ENCODE data around the gene PLN.

The PLN gene

DNA sequence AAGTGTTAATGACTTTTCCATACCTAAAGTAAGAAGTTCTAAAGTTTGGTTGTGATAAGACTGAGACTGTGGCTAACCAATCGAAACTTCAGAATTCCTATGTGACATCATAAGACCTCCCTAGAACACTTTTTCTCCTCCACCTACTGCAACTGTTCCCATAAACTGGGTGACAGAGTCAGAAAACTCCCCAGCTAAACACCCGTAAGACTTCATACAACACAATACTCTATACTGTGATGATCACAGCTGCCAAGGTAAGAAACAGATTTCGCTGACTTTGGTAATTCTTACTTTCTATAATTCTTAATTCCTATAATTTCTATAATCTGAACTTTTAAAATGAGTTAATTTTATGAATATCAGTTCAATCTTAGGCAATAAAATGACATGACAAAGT, at the start of gene PLN:
PLN (plus strand) TSS at position 161 of the 400 bp plus-strand sequence. CDS start 10,626 bp downstream, outside the sequence.
- DNase-seq (ENCODE audit: low read depth in 1 of 2, low spot score in 1 of 2), result no peak
- no peak for TF ChIP-seq JUND (IDR thresholded peaks at IDR 0.05; ENCODE audit: low read depth)
- in situ Hi-C loops (cut with HindIII; ENCODE audit: low pct_unique_long_range_greater_than_20kb, low sequenced_read_pairs), result no loop called here

DNA sequence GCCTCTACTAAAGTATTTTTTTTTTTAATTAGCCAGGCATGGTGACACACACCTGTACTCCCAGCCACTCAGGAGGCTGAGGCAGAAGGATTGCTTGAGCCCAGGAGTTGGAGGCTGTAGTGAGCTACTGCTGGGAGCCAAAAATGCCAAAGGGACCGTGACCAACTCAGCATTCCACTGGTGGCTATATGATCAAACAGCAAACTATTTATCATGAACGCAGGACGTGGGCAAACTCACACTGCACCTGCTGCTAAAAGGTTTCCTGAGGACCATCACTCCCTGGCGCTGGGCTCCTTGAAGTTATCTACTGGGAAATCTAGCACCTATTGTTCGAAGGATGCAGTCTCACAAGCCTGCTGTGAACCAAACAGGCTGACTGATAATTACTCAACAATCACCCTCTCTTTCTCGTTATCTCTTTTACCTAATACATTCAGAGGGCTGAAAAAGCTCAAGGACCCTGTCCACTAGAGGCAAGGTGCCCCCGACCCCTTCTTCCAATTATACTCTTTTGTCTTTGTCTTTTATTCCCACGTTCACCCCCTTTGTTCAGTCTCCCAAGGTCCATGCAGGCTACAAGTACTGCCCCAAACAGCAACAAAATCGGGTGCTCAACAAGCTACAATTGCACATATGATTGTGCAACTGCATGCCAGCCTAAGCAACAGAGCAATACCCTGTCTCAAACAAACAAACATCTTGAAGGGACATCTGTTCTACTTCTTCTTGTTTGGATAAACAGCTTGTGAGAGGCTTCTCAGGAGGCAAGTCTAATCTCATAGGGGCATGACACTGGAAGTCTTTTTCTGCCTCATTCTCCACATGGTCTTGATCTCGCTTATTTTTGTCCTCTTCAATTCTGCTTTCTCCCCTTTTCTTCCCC, 47.7 kb upstream of the PLN start:
- no peak for DNase-seq (ENCODE audit: low read depth in 1 of 2, low spot score in 1 of 2)
- in situ Hi-C loops (cut with HindIII; ENCODE audit: low pct_unique_long_range_greater_than_20kb, low sequenced_read_pairs), result no loop called here
- no peak for TF ChIP-seq JUND (IDR thresholded peaks at IDR 0.05; ENCODE audit: low read depth)

DNA sequence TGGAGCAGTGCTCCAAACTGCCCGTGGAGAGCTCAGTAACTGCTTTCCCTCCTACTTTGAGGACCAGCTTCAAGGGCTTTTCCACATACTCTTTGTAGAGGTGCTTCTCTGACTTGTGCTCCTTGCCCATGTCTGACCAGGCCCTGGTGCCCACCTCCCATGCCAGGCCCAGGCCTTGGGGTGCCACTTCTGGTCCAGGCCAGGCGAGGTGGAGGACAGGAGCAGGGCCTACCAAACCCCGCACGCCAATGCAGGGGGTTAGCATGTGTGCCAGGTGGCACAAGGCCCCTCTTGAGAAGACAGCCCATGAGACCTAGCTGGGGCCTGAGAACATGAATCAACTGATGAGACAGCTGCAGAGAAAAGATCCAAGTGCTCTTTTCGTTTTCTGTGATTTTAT, 47.0 kb upstream of the PLN start:
- DNase-seq (ENCODE audit: low read depth in 1 of 2, low spot score in 1 of 2), result no peak
- no peak for TF ChIP-seq JUND (IDR thresholded peaks at IDR 0.05; ENCODE audit: low read depth)
- in situ Hi-C loops (cut with HindIII; ENCODE audit: low pct_unique_long_range_greater_than_20kb, low sequenced_read_pairs), result no loop called here

DNA sequence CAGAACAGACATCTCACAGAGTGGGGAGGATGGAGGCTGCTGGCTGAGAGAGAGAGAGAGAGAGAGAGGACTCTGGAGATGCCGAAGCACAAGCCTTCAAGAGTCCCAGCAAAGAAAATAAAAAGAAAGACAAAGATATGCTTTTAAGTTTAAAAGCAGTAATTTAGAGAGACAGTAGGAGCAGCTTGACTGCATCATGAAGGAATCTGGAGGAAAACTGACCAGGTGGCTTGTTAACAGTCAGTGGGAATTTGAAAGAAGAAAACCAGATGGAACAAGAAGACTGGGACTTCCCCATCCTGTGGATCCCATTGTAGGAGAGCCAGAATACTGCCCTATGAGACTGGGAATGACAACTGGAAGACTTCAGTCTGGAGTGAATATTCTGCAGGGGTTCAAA, 46.3 kb upstream of the PLN start:
- no peak for DNase-seq (ENCODE audit: low read depth in 1 of 2, low spot score in 1 of 2)
- TF ChIP-seq JUND (IDR thresholded peaks at IDR 0.05; ENCODE audit: low read depth), result no peak
- in situ Hi-C loops (cut with HindIII; ENCODE audit: low pct_unique_long_range_greater_than_20kb, low sequenced_read_pairs), result no loop called here

DNA sequence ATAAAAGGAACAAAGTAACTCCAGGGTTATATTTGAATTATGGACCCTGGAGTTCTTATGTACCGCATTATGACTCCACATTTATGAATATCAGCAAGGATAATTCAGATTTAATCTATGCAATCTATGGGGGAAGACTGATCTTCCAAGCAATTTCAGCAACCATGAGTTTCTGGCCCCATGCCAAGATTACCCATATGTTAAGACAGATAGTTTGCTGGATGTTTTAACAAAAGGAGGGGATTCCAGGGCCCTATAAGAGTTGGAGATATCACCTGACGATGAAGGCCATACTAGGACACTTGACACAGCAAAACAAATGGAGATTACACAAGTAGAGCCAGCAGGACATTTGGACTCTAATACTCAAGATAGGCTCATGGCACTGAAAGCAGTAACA, 45.9 kb upstream of the PLN start:
- in situ Hi-C loops (cut with HindIII; ENCODE audit: low pct_unique_long_range_greater_than_20kb, low sequenced_read_pairs), result no loop called here
- no peak for DNase-seq (ENCODE audit: low read depth in 1 of 2, low spot score in 1 of 2)
- no peak for TF ChIP-seq JUND (IDR thresholded peaks at IDR 0.05; ENCODE audit: low read depth)

DNA sequence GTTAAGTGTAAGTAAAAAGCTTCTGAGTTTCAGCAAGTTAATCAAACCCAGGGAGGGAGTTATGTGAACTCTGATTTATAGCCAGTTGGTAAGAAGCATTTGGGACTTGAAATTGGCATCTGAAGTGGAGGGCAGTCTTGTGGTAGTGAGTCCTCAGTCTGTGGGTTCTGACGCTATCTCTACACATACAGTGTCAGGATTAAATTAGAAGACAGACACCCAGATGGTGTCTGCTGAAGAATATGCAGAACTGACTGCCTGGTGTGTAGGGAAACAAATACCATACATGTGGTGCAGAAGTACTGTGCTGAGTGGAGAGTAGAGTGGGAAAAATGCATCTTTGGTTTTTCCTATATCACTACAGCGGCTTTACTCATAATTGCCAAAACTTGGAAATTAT, 43.5 kb upstream of the PLN start:
- no peak for TF ChIP-seq JUND (IDR thresholded peaks at IDR 0.05; ENCODE audit: low read depth)
- no peak for DNase-seq (ENCODE audit: low read depth in 1 of 2, low spot score in 1 of 2)
- in situ Hi-C loops (cut with HindIII; ENCODE audit: low pct_unique_long_range_greater_than_20kb, low sequenced_read_pairs), result no loop called here

DNA sequence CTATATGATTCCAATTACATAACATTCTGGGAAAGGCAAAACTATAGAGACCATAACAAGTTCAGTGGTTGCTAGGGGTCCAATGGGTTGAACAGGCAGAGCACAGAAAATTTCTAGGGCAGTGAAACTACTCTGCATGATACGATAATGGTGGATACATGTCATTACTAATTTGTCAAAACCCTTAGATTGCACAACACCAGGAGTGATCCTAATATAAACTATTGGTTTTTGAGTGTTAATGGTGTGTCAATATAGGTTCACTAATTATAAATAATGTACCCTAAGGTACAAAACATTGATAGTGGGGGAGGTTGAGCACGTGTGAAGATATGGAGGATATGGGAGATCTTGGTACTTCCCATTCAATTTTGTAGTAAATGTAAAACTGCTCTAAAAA, 42.4 kb upstream of the PLN start:
- in situ Hi-C loops (cut with HindIII; ENCODE audit: low pct_unique_long_range_greater_than_20kb, low sequenced_read_pairs), result no loop called here
- no peak for TF ChIP-seq JUND (IDR thresholded peaks at IDR 0.05; ENCODE audit: low read depth)
- DNase-seq (ENCODE audit: low read depth in 1 of 2, low spot score in 1 of 2), result no peak

DNA sequence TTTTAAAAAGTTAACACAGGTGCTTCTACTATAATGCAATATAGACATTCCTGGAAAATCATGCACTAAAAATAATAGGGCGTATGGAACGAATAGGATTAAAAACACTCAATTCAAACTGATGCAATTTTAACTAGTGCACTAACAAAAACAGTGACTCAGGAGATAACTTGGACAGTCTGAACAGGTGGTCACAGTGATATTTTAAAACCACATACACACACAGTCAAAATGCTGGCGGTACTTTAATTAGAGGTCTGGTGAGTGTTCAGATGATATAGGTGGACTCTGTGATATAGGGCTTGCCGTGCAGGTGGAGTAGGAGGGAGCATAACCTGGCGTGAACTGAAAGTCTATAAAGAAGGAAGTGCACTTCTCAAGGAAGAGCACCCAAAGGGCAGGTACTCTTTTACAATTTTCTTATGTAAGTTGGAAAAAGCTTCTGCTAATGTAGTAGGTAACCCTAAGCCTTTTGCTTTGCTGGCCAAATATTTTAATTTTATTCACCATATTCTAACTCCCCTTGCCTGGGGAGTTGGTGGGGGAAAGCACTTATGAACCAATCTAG, 41.9 kb upstream of the PLN start:
- no peak for TF ChIP-seq JUND (IDR thresholded peaks at IDR 0.05; ENCODE audit: low read depth)
- DNase-seq (ENCODE audit: low read depth in 1 of 2, low spot score in 1 of 2), result no peak
- in situ Hi-C loops (cut with HindIII; ENCODE audit: low pct_unique_long_range_greater_than_20kb, low sequenced_read_pairs), result no loop called here

DNA sequence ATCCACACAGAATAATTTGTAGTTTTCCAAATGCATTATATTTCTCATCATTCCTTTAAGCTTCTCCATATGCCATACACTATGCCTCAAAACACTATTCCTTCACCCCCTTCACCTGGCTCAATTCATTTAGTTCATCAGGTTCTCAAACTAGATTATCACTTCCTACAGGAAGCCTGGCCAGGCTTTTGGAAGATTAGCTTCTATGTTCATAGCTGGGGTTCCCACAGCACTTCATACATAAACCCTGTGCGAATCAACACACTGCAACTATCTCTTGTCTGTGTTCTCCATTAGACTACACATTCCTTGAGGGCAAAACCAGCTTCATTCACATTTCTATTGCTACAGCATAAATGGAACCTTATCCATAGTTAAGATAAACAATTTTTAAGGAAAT, 40.5 kb upstream of the PLN start:
- TF ChIP-seq JUND (IDR thresholded peaks at IDR 0.05; ENCODE audit: low read depth), result no peak
- DNase-seq (ENCODE audit: low read depth in 1 of 2, low spot score in 1 of 2), result no peak
- in situ Hi-C loops (cut with HindIII; ENCODE audit: low pct_unique_long_range_greater_than_20kb, low sequenced_read_pairs), result no loop called here

DNA sequence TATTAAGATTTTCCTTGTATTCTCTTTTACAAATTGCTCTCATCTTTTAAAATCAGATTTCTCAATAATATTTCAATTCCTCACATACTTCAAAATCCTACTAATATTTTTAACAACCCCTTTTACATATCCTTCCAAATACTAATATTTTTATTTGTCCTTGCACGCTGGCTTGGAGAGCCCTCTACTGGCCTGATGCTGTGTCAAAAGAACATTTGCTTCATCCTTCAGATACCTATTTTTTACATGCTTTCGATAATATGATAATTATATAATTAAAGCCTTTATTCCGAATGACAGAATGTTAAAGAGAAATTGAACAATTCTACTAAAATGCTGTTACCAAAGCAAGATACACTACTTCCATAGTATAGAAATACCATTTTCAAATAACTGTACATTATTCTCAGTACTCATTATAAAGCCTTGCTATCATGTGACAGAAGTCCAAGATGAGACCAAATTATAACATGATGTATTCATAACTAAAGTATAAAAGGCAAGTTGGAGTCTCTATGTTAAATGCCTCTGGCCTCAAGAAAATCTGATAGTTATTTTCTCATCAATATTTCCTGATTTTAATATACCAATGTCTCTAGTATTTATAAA, 39.0 kb upstream of the PLN start:
- TF ChIP-seq JUND (IDR thresholded peaks at IDR 0.05; ENCODE audit: low read depth), result no peak
- peak; percentile 5 to 46 for DNase-seq (ENCODE audit: low read depth in 1 of 2, low spot score in 1 of 2)
- in situ Hi-C loops (cut with HindIII; ENCODE audit: low pct_unique_long_range_greater_than_20kb, low sequenced_read_pairs), result no loop called here

DNA sequence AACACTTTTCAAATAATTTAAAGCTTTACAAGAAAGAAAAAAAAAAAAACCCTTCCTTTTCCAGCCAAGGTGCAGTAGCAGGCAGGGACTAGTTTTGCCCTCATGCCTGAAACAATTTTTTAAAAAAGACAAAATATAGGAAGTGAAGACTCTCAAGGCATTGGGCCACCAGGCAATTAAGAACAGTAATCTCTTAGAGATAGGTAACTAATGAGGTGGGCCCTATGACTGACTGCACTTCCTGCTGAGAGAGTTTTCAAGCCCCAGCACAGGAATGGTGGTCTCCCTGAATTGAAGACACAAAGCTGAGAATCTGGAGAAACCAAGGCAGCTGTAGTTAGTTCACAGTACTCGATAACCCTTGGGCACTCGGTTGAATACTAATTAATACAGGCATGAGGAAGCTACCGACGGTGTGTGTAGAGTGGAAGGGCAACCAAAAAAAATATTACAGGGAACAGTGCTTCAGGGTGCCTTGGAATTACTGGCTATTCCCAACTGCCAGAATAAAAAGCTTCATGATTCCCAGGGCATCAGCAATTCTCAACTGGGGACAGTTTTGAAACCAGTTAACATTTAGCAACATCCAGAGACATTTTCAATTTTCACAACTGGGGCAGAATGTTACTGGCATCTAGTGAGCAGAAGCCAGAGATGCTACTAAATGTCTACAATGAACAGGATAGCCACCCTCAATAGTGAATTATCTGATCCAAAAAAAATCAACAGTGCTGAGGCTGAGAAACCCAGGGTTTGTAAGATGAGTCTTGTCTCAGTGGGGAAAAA, 36.0 kb upstream of the PLN start:
- TF ChIP-seq JUND (IDR thresholded peaks at IDR 0.05; ENCODE audit: low read depth), result no peak
- in situ Hi-C loops (cut with HindIII; ENCODE audit: low pct_unique_long_range_greater_than_20kb, low sequenced_read_pairs), result no loop called here
- DNase-seq (ENCODE audit: low read depth in 1 of 2, low spot score in 1 of 2), result no peak

DNA sequence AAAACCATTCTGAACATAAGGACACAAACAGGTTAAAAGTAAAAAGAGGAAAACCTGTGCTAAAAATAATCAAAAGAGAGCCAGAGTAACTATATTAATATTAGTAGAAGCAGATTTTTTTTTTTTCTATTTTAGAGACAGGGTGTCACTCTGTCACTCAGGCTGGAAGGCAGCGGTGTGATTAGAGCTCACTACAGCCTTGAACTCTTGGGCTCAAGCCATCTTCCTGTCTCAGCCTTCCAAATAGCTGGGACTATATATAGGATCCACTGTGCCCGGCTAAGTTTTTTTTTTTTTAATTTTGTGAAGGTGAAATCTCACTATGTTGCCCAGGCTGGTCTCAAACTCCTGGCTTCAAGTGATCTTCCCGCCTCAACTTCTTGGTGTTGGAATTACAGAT, 33.4 kb upstream of the PLN start:
- no peak for DNase-seq (ENCODE audit: low read depth in 1 of 2, low spot score in 1 of 2)
- in situ Hi-C loops (cut with HindIII; ENCODE audit: low pct_unique_long_range_greater_than_20kb, low sequenced_read_pairs), result no loop called here
- no peak for TF ChIP-seq JUND (IDR thresholded peaks at IDR 0.05; ENCODE audit: low read depth)

Measured in T47D (cell line).